PC-3 (cell line): Measurements from ENCODE around the gene GRIA1. TPM values are rescaled to one million over a fixed set of nuclear protein-coding genes. Genes with fewer than 3 reads are reported as not detected.

ENCODE experiments used
- ATAC-seq: fragments of 200-7000 bp; cut with Tn5 transposase; 2 replicates; pipeline ENCODE4 v1.9.1; 2020; ENCODE audit warnings: mild to moderate bottlenecking, moderate library complexity
- BruUV-seq: library from RNA; stranded (reverse); fragments of 400-500 nt; replicated peaks from 2 replicates; lab custom pipeline; 2021; lab: Mats Ljungman, UMichigan
- CTCF ChIA-PET: fragments of 300-600 bp; sonication (Branson Sonifier 250); formaldehyde crosslinking; loops from one replicate; lab custom pipeline; 2022; ENCODE audit warnings: antibody characterized with exemption; lab: Charles Lee
- POLR2A ChIA-PET: fragments of 300-600 bp; sonication (Branson Sonifier 250); formaldehyde crosslinking; loops from one replicate; lab custom pipeline; 2022; ENCODE audit warnings: antibody characterized with exemption; ENCODE audit not compliant: unreplicated experiment; lab: Charles Lee
- DNase-seq: peaks from one replicate; pipeline ENCODE4 v3.0.0-alpha.2; 2015
- H2AFZ ChIP-seq: fragments of 300-600 bp; sonication (generic); 2 replicates; pipeline ENCODE4 v1.6.0; 2016; ENCODE audit warnings: antibody characterized with exemption, low read length
- H3F3A ChIP-seq: fragments of 300-600 bp; sonication (generic); one replicate; pipeline ENCODE4 v1.6.0; 2017; ENCODE audit warnings: antibody characterized with exemption, low read length, control low read depth, mild to moderate bottlenecking; ENCODE audit not compliant: unreplicated experiment
- H3K27ac ChIP-seq: fragments of 300-600 bp; sonication (generic); 2 replicates; pipeline ENCODE4 v1.5.1; 2016; ENCODE audit warnings: mild to moderate bottlenecking, low read length
- H3K27me3 ChIP-seq: fragments of 300-600 bp; sonication (generic); 2 replicates; pipeline ENCODE4 v1.6.1; 2016; ENCODE audit warnings: low read length, mixed read lengths
- H3K36me3 ChIP-seq: fragments of 300-600 bp; sonication (generic); 2 replicates; pipeline ENCODE4 v1.6.1; 2016; ENCODE audit warnings: low read depth, mixed run types, low read length, mixed read lengths
- H3K4me1 ChIP-seq: fragments of 300-600 bp; sonication (generic); 2 replicates; pipeline ENCODE4 v1.5.1; 2016; ENCODE audit warnings: low read length; ENCODE audit not compliant: insufficient read depth
- H3K4me2 ChIP-seq: fragments of 300-600 bp; sonication (generic); 2 replicates; pipeline ENCODE4 v1.6.0; 2016; ENCODE audit warnings: low read length
- H3K4me3 ChIP-seq: fragments of 300-600 bp; sonication (generic); 2 replicates; pipeline ENCODE4 v1.5.1; 2016; ENCODE audit warnings: mild to moderate bottlenecking, low read length, mixed read lengths
- H3K79me2 ChIP-seq: fragments of 300-600 bp; sonication (generic); 2 replicates; pipeline ENCODE4 v1.6.1; 2017; ENCODE audit warnings: low read length, mixed read lengths
- H3K9ac ChIP-seq: fragments of 300-600 bp; sonication (generic); 2 replicates; pipeline ENCODE4 v1.6.0; 2016; ENCODE audit warnings: mild to moderate bottlenecking, low read length
- H3K9me2 ChIP-seq: fragments of 300-600 bp; sonication (generic); replicated peaks from 2 replicates; pipeline ENCODE4 v1.6.1; 2016; ENCODE audit warnings: mixed run types, low read length, mixed read lengths
- H3K9me3 ChIP-seq: fragments of 300-600 bp; sonication (generic); 2 replicates; pipeline ENCODE4 v1.6.1; 2016; ENCODE audit warnings: low read length, mixed read lengths
- H4K20me1 ChIP-seq: fragments of 300-600 bp; sonication (generic); 2 replicates; pipeline ENCODE4 v1.6.1; 2016; ENCODE audit warnings: low read length, mixed read lengths
- CTCF ChIP-seq: fragments of 300-600 bp; sonication (generic); conservative IDR thresholded peaks from 2 replicates; pipeline ENCODE4 v1.5.1; 2017; ENCODE audit warnings: antibody characterized with exemption, low read depth, mild to moderate bottlenecking, low read length
- EZH2 ChIP-seq: fragments of 300-600 bp; sonication (generic); IDR thresholded peaks from one replicate; pipeline ENCODE4 v1.6.1; 2017; ENCODE audit warnings: antibody characterized with exemption, mild to moderate bottlenecking, low read length; ENCODE audit not compliant: unreplicated experiment
- EZH2phosphoT487 ChIP-seq: fragments of 300-600 bp; sonication (generic); IDR thresholded peaks from 2 replicates; pipeline ENCODE4 v1.6.1; 2018; ENCODE audit warnings: mild to moderate bottlenecking, antibody characterized with exemption, low read length, borderline replicate concordance
- intact Hi-C: fragments of 100-400 bp; cut with micrococcal nuclease; formaldehyde crosslinking; loops from 2 replicates; pipeline ENCODE4 v1.9.0; 2023
- total RNA-seq: library from RNA; depleted of rRNA; stranded (reverse); fragments of >200 nt; gene quantifications from 2 replicates; pipeline ENCODE4 v1.2.3, GENCODE V29; 2014

Gene GRIA1
- total RNA-seq, 1 experiment from 2014 or later: not detected

- TF ChIP-seq EZH2phosphoT487 (no peak), EZH2 (no peak), CTCF (no peak)
- no peak overlapping the region for H3K4me3 ChIP-seq
- H4K20me1 ChIP-seq: no peaks in the 10 kb centered on the region
- no peak overlapping the region for H3K4me2 ChIP-seq
- H3K36me3 ChIP-seq: no peaks in the 10 kb centered on the region
- no peaks in the 10 kb centered on the region for H3K9me3 ChIP-seq
- H3K4me1 ChIP-seq: no peaks in the 10 kb centered on the region
- H3K79me2 ChIP-seq: no peaks in the 10 kb centered on the region
- intact Hi-C loops: no loop called here
- no peak overlapping the region for H3K9ac ChIP-seq
- POLR2A ChIA-PET: no interaction called here
- DNase-seq (no peak), ATAC-seq (no peak)
- no peak overlapping the region for H2AFZ ChIP-seq
- H3K27ac ChIP-seq: no peak overlapping the region
- no peaks in the 10 kb centered on the region for H3K9me2 ChIP-seq
- no peaks in the 10 kb centered on the region for H3K27me3 ChIP-seq
- CTCF ChIA-PET: no interaction called here
- no peaks in the 10 kb centered on the region for H3F3A ChIP-seq
- BruUV-seq: no TSS peak
Observed at GRCh38 chr5:153480401-153480800, 10.1 kb upstream of the GRIA1 start.

- Histone ChIP-seq H3K4me1 (no peaks in the 10 kb centered on the region), H3K9ac (no peak overlapping the region), H3K4me3 (no peak overlapping the region), H2AFZ (no peak overlapping the region), H3K9me2 (no peaks in the 10 kb centered on the region), H3K36me3 (no peaks in the 10 kb centered on the region), H3K9me3 (no peaks in the 10 kb centered on the region), H3F3A (no peaks in the 10 kb centered on the region), H3K27ac (no peak overlapping the region), H3K4me2 (no peak overlapping the region), H3K27me3 (no peaks in the 10 kb centered on the region), H3K79me2 (no peaks in the 10 kb centered on the region), H4K20me1 (no peaks in the 10 kb centered on the region)
- no TSS peak for BruUV-seq
- DNase-seq (no peak), ATAC-seq (no peak)
- POLR2A ChIA-PET: no interaction called here
- intact Hi-C loops: no loop called here
- TF ChIP-seq EZH2phosphoT487: no peak
- no peak for TF ChIP-seq CTCF
- TF ChIP-seq EZH2: no peak
- CTCF ChIA-PET: no interaction called here
Observed at GRCh38 chr5:153483482-153483881, 7.0 kb upstream of the GRIA1 start.

- ATAC-seq (no peak), DNase-seq (no peak)
- Histone ChIP-seq H3K79me2 (no peaks in the 10 kb centered on the region), H3K27me3 (peaks cover 10% of the 10 kb centered on the region), H3K4me3 (no peak overlapping the region), H3K9ac (no peak overlapping the region), H3K9me3 (no peaks in the 10 kb centered on the region), H2AFZ (no peak overlapping the region), H3K4me1 (no peaks in the 10 kb centered on the region), H3K27ac (no peak overlapping the region), H3K36me3 (no peaks in the 10 kb centered on the region), H3F3A (no peaks in the 10 kb centered on the region), H4K20me1 (no peaks in the 10 kb centered on the region), H3K9me2 (no peaks in the 10 kb centered on the region), H3K4me2 (no peak overlapping the region)
- intact Hi-C loops: no loop called here
- ChIA-PET POLR2A (no interaction called here), CTCF (no interaction called here)
- no peak for TF ChIP-seq EZH2phosphoT487
- TF ChIP-seq CTCF: no peak
- TF ChIP-seq EZH2: no peak
- no TSS peak for BruUV-seq
Observed at GRCh38 chr5:153485641-153486040, 4.8 kb upstream of the GRIA1 start.
